Amniotic stem cell (primary cell): ENCODE data around the gene SGK1.
A peak's percentile ranks its signal among the peaks of the same experiment; 100 is the strongest.

Experiments used
- DNase-seq: peaks from one replicate; lab custom pipeline; 2025; lab: John Stamatoyannopoulos, UW

SGK1 gene

DNA sequence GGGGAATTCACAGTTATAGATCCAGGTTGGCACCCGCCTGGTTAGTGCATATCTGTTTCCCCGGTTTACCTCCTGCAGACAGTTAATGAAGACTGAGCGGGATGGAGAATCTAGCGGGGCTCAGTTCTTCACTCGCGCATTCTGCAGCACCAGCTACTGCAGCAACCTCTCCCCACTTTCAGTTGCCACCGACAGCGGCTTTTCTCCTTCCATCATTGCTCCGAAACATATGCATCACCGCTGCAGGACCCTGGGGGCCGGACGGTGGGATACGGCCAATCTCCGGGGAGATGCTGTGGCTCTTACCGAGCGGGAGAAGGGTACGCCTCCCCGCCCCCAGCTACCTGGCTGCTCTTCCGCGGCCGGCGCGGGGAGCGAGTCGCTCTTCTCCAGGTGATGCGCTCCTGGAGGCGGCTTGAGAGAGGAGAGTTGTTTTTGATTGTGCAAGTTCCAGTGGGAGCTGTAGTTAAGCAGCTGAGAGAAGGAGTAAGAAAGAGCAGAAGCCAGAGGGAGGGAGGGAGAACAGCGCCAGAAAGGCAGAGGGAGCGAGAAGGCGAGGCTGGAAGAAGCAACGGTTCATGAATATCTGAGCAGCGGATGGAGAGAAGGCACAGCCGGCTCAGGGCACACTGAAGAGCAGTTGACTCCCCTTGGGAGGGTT lies at the start of gene SGK1:
Gene SGK1 (minus strand): TSS at position 642 of the 661 bp plus-strand sequence. CDS start 652 bp downstream, outside the sequence.
- no peak for DNase-seq

DNA sequence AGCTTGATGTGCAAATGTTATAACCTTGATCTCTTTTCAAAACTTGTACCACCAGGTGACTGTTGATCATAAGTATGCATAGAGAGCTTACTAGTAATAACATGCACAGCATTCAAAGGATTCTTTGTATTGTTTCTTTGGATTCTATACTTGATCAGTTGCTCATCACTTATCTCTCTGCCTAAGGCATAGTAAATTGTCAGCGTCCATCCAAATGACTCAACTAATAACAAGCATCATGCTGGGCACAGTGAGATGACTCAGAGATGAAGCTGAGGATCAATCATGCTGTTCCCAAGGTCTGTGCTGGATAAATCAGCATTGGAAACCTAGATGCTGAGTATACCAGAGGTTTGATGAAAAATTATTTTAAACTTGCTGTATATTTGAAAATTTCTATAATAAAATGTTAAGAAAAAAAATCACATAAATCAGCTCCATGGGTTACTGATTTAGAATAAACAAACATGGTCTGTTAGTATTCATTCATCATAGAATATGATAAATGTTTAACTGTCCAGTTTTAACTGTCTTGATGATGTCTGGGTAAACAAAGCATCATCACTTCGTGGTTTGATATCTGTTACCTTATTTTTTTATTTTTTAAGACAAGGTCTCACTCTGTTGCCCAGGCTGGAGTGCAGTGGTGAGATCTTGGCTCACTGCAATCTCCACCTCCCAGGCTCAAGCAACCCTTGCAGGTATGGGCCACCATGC lies 45.6 kb upstream of the SGK1 start:
- peak; percentile 35 for DNase-seq

- no peak for DNase-seq
Observed at GRCh38 chr6:134361011-134361410, 43.1 kb upstream of the SGK1 start.

DNA sequence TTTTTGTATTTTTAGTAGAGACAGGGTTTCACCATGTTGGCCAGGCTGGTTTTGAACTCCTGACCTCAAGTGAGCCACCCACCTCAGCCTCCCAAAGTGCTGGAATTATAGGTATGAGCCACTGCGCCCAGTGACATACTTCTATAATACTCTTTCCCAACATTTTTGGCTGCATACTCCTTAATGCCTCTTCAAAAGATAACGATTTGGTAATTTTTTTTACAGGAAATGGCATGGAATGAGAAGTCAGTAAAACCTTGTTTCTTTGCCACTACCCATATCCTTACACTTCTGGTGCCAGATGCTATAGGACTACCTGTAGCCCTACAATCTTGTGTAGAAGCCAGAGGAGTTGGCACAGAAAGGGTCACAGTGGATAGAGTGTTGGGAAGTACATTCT lies 41.4 kb upstream of the SGK1 start:
- no peak for DNase-seq

GRCh38 chr6:134358320-134358719 lies 40.4 kb upstream of the SGK1 start:
- DNase-seq = no peak

DNA sequence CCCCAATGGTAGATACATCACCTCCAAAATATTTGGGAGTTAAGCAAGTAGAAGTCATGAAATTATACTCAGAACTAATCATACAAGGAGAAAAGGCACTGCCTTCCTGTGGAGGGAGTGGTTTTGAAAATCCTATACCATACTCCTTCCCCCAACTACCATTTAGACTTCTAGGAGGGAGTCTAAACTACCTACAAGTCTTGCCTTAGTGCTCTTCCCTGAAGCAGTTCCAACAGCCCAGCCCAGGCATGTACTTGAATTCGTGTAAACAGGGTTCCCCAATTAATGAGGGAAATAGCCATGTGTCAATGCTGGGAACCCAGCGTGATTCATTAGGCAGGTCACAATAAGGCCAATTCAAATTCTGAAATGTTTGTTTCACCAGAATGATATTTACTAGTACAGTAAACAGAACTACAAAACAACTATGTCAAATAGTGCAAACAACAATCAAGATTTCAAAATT lies 39.1 kb upstream of the SGK1 start:
- no peak for DNase-seq

DNA sequence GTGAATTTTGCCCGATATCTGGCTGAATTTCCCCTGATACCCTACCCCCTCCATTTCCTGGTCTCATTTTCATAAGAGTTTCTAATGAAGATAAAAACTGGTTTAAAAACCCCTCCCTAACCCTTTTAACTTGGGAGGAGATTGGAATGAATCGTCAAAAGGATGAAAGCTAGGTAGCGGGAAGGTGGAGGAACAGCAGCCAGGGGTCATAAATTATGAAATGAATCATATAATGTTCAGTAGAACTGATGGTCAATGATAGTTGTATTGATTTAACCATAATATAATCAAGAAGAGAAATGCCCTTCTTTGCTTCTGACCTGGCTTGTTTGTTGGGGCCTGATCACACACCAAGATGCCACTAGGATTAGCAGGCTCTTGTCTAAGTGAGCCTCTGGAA lies 38.5 kb upstream of the SGK1 start:
- no peak for DNase-seq

DNA sequence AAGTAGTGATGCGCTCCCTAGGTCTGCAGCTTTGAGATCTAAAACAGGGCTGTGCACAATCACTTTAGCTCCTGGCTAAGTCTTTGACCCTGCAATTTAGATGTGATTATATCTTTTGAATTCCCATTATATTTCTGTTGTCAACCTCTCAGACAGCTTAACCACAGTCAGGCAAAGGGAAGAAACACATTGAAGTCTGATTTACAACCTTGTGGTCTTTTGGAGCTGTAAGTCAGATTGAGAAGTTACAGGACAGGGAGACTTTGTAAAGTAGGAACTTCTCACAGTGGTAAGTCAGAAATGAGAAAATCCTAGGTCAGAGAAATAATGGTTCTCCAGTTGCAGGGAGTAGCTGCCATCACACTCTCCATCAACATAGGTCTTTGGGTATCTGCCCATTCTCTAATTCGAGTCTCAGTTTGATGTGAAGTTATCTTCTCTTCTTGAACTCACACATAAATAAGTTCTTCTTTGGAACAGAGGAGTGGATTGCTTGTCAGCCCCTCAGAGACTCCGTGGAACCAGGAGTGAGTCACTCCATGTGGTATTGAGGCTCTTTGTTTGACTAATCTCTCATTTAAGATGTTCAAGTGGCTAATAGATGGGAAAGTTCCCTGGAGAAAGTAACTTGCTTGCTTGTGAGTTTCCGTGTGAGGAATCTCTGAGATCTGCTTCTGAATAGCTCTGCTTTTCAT lies 35.0 kb upstream of the SGK1 start:
- no peak for DNase-seq

DNA sequence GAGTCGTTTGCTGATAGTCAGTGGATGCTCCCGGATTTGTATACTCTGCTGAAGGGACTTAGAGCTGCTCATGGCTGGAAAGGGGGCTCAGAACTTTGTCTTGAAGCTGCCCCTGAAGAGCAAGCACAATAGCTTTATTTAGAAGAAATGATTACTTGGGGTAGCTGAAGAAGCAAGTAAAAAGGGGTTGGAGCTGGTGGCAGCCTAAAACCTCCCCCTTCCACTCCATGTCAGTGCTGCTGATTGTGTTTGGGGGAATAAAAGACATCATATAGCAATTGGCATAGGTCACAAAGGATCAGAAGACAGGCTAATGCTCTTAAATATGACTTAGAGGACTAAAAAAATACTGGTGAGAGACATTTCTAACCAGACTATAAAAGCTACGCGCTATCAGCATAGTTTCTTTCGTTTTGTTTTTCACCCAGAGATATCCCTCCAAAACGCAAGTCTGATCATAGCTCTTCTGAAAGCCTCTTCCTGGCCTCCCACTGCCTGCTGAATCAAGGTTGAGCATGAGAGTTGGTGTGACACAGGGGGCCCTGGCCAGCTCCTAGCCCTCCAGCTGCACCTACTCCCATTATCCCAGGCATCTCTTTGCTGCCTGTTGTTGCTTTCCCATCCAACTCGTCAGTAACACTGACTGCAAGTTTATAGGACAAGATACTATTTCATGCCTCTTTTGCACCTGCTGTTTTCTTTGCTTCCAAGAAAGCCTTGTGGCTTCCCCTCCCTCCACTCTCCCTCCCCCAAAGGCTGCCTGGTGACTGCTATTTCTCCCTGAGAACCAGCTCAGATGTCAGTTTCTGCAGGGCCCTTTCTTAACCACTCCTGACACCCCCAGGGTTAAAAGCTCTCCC lies 33.9 kb upstream of the SGK1 start:
- DNase-seq = no peak

GRCh38 chr6:134347885-134348805 lies 30.2 kb upstream of the SGK1 start:
- peak; percentile 81 for DNase-seq

- DNase-seq = no peak
Observed at GRCh38 chr6:134346932-134347545, 29.1 kb upstream of the SGK1 start.

- no peak for DNase-seq
Observed at GRCh38 chr6:134345789-134346188, 27.9 kb upstream of the SGK1 start.

DNA sequence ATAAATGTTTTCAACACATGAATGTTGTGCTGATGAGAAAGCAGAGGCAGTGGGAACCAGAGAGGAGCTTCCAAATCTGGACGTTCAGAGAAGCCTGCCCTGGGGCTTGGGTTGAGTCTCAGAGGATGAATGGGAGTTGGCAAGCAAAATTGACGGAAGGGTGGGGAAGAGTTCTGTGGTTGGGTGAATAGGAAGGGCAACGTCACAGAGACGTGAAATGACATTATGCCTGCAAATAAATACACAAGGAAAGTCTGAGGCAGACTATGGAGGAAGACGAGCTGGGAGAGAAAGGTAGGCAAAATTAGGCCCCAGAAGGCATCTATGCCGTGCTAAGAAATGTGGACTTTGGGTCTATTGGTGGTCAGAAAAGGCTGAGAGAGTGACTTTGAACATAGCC lies 25.2 kb upstream of the SGK1 start:
- DNase-seq = no peak

- no peak for DNase-seq
Observed at GRCh38 chr6:134341999-134342567, 24.2 kb upstream of the SGK1 start.

GRCh38 chr6:134340179-134340975 lies 22.5 kb upstream of the SGK1 start:
- no peak for DNase-seq

DNA sequence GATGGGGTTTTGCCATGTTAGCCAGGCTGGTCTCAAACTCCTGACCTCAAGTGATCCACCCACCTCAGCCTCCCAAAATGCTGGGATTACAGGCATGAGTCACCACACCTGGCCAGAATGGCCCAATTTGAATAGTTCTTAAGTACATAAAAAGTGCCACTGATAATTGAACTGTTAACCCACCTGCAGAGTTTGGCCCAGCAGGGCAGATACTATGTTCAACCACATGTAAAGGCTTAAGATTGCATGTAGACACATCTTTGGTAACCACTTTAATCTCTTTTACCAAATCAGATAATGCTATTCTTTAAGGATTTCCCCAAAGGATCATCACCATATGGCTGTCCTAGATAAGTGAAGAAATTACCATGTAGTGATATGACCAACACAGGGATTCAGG lies 21.3 kb upstream of the SGK1 start:
- DNase-seq = no peak

- no peak for DNase-seq
Observed at GRCh38 chr6:134331256-134331655, 13.3 kb upstream of the SGK1 start.

DNA sequence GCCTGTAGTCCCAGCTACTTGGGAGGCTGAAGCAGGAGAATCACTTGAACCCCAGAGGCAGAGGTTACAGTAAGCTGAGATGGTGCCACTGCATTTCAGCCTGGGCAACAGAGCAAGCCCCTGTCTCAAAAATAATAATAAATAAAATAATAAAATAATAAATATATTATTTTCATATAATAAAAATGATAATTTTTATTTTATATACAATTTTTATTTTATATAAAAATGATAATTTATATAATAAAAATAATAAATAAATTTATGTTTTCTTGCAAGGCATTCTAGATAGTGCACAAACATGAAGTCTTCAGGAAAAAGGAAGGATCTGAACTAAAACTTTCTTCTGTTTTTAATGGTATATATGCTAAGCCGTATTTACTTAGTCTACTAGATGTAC lies 12.6 kb upstream of the SGK1 start:
- no peak for DNase-seq

DNA sequence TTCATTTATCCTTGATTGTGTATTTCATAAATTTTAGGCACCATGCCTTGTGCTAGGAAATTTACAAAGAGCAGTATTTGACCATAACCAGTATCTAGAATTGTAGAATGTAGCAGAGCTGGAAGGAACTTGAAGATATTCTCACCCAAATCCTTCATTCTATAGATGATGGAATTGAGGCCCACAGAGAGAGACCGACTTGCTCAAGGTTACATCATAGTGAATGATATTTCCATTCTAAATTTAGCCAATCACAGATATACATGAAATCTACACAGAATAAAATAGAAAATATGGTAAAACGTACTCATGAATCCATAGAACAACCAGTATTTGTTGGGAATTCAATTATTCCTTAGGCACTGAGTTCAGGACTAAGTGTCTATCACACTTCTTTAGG lies 10.9 kb upstream of the SGK1 start:
- DNase-seq = no peak
